GM13977 (cell line): Measurements from ENCODE around the gene NFIA.

ENCODE experiments used
- DNase-seq: peaks from one replicate; pipeline ENCODE4 v3.0.0; 2012; ENCODE audit warnings: low spot score
- CTCF ChIP-seq: IDR thresholded peaks from 2 replicates; pipeline ENCODE4 v1.5.1; 2012; ENCODE audit warnings: mild to moderate bottlenecking, control low read depth; ENCODE audit not compliant: insufficient read depth; ENCODE audit errors: extremely low read depth, missing control alignments
- in situ Hi-C: fragments of 300-500 bp; cut with MboI; formaldehyde crosslinking; loops from one replicate; pipeline ENCODE4 v1.12.0; 2022; ENCODE audit warnings: low sequenced_read_pairs, low pct_unique_long_range_greater_than_20kb, mixed read lengths, inconsistent platforms; ENCODE audit not compliant: unreplicated experiment

Gene NFIA

GRCh38 chr1:61253912-61254633, 171.7 kb downstream of the NFIA start:
- no peak for TF ChIP-seq CTCF
- DNase-seq = no peak
- in situ Hi-C loops = no loop called here

- in situ Hi-C loops = no loop called here
- no peak for TF ChIP-seq CTCF
- no peak for DNase-seq
Measured at GRCh38 chr1:61254634-61255357, 172.4 kb downstream of the NFIA start.

GRCh38 chr1:61255358-61255703, 173.0 kb downstream of the NFIA start:
- no peak for TF ChIP-seq CTCF
- in situ Hi-C loops = no loop called here
- DNase-seq = no peak

GRCh38 chr1:61259379-61260148, 177.2 kb downstream of the NFIA start:
- in situ Hi-C loops = no loop called here
- DNase-seq = no peak
- no peak for TF ChIP-seq CTCF

GRCh38 chr1:61260171-61260570, 177.8 kb downstream of the NFIA start:
- no peak for TF ChIP-seq CTCF
- no peak for DNase-seq
- in situ Hi-C loops = no loop called here

- in situ Hi-C loops = no loop called here
- TF ChIP-seq CTCF = no peak
- DNase-seq = no peak
Measured at GRCh38 chr1:61261595-61261994, 179.2 kb downstream of the NFIA start.
